ENCODE results near the gene THOC7.
A peak's percentile ranks its signal among the peaks of the same experiment; 100 is the strongest.

Gene THOC7

GRCh38 chr3:63832395-63832794 lies 31.2 kb downstream of the THOC7 start:
- DNase-seq, result no peak

- DNase-seq, result no peak
These were observed 33.1 kb downstream of the THOC7 start for GRCh38 chr3:63830526-63830925.

- no peak for DNase-seq
These were observed 39.3 kb downstream of the THOC7 start for GRCh38 chr3:63824309-63824708.

- no peak for DNase-seq
These were observed 44.5 kb downstream of the THOC7 start, which contains the start of gene C3orf49 for GRCh38 chr3:63819151-63819398. Gene C3orf49 (plus strand): TSS chr3:63819299. CDS start chr3:63819472, 173 bp downstream.

GRCh38 chr3:63818282-63819150 lies 45.1 kb downstream of the THOC7 start:
- DNase-seq, result peak; percentile 58

GRCh38 chr3:63817225-63817624 lies 46.4 kb downstream of the THOC7 start:
- no peak for DNase-seq

GRCh38 chr3:63814237-63814636 lies 49.4 kb downstream of the THOC7 start:
- DNase-seq, result no peak

GRCh38 chr3:63809607-63810006 lies 54.0 kb downstream of the THOC7 start:
- DNase-seq, result no peak

GRCh38 chr3:63808633-63809032 lies 55.0 kb downstream of the THOC7 start:
- no peak for DNase-seq

GRCh38 chr3:63807961-63808565 lies 55.5 kb downstream of the THOC7 start:
- no peak for DNase-seq

GRCh38 chr3:63803911-63804310 lies 59.7 kb downstream of the THOC7 start:
- no peak for DNase-seq

- no peak for DNase-seq
These were observed 63.5 kb downstream of the THOC7 start for GRCh38 chr3:63800097-63800496.

- DNase-seq, result no peak
These were observed 64.7 kb downstream of the THOC7 start for GRCh38 chr3:63798949-63799348.

- DNase-seq, result no peak
These were observed 65.1 kb downstream of the THOC7 start for GRCh38 chr3:63798544-63798943.

- no peak for DNase-seq
These were observed 68.2 kb downstream of the THOC7 start for GRCh38 chr3:63795438-63795837.

- DNase-seq, result no peak
These were observed 71.6 kb downstream of the THOC7 start for GRCh38 chr3:63791974-63792373.

All from right hindlimb (tissue), 1 donor.